HEK293 (cell line): Measurements from ENCODE around the gene CSF3.

Experiments
- CTCF ChIA-PET: fragments of 350-600 bp; formaldehyde crosslinking; extraction: SDS; loops from one replicate; lab custom pipeline; 2021; ENCODE audit warnings: antibody characterized with exemption; lab: Yijun Ruan, JAX
- POLR2A ChIA-PET: fragments of 300-600 bp; formaldehyde crosslinking; extraction: SDS; loops from one replicate; lab custom pipeline; 2020; ENCODE audit warnings: antibody characterized with exemption, inconsistent platforms; lab: Yijun Ruan, JAX
- H3K27ac ChIP-seq: fragments of 200-500 bp; sonication (Bioruptor generic); 2 replicates; pipeline ENCODE4 v1.5.1; 2014; ENCODE audit warnings: low read depth, low read length, control low read depth, inconsistent platforms; ENCODE audit errors: extremely low read depth
- H3K36me3 ChIP-seq, 2 experiments: fragments of 200-500 bp in 1 of 2; sonication (Bioruptor generic) in 1 of 2; 1 replicate in 1 of 2; 2 replicates in 1 of 2; pipeline ENCODE4 v1.5.1; 2014 to 2017; ENCODE audit warnings: inconsistent platforms in 2 of 2, low read length in 2 of 2; ENCODE audit not compliant: control insufficient read depth in 2 of 2, insufficient read depth in 1 of 2
- H3K4me1 ChIP-seq: fragments of 200-500 bp; sonication (Bioruptor generic); 2 replicates; pipeline ENCODE4 v1.5.1; 2014; ENCODE audit warnings: mild to moderate bottlenecking, low read length, inconsistent platforms; ENCODE audit not compliant: control insufficient read depth, insufficient read depth
- H3K4me3 ChIP-seq: 2 replicates; pipeline ENCODE4 v1.5.1; 2011; ENCODE audit warnings: low read depth, mild to moderate bottlenecking, control low read depth, low read length, moderate library complexity
- H3K9me3 ChIP-seq: fragments of 200-500 bp; sonication (Bioruptor generic); 2 replicates; pipeline ENCODE4 v1.5.1; 2014; ENCODE audit warnings: low read depth, low read length, inconsistent platforms; ENCODE audit not compliant: control insufficient read depth, insufficient read depth
- AEBP2 ChIP-seq: fragments of 450-650 bp; formaldehyde crosslinking; IDR thresholded peaks from 2 replicates; pipeline ENCODE4 v1.5.1; 2016; ENCODE audit warnings: missing biosample characterization, missing genetic modification characterization, borderline replicate concordance
- GFI1B ChIP-seq: fragments of 450-650 bp; formaldehyde crosslinking; IDR thresholded peaks from 2 replicates; pipeline ENCODE4 v1.5.1; 2016; ENCODE audit warnings: missing biosample characterization, missing genetic modification characterization
- GLIS1 ChIP-seq: fragments of 450-650 bp; formaldehyde crosslinking; IDR thresholded peaks from 2 replicates; pipeline ENCODE4 v1.5.1; 2016; ENCODE audit warnings: missing biosample characterization, missing genetic modification characterization
- PATZ1 ChIP-seq: fragments of 450-650 bp; formaldehyde crosslinking; IDR thresholded peaks from 2 replicates; pipeline ENCODE4 v1.5.1; 2016; ENCODE audit warnings: missing biosample characterization, missing genetic modification characterization
- WT1 ChIP-seq: fragments of 450-650 bp; formaldehyde crosslinking; IDR thresholded peaks from 2 replicates; pipeline ENCODE4 v1.5.1; 2016; ENCODE audit warnings: missing biosample characterization, missing genetic modification characterization
- ZBTB20 ChIP-seq: fragments of 450-650 bp; formaldehyde crosslinking; IDR thresholded peaks from 2 replicates; pipeline ENCODE4 v1.5.1; 2016; ENCODE audit warnings: missing biosample characterization, missing genetic modification characterization
- ZNF121 ChIP-seq: fragments of 450-650 bp; formaldehyde crosslinking; IDR thresholded peaks from 2 replicates; pipeline ENCODE4 v1.5.1; 2016; ENCODE audit warnings: missing biosample characterization, missing genetic modification characterization
- ZNF146 ChIP-seq: fragments of 450-650 bp; formaldehyde crosslinking; IDR thresholded peaks from 2 replicates; pipeline ENCODE4 v1.5.1; 2016; ENCODE audit warnings: missing biosample characterization, missing genetic modification characterization
- ZNF157 ChIP-seq: fragments of 450-650 bp; formaldehyde crosslinking; IDR thresholded peaks from 2 replicates; pipeline ENCODE4 v1.5.1; 2016; ENCODE audit warnings: missing biosample characterization, missing genetic modification characterization
- ZNF16 ChIP-seq: fragments of 450-650 bp; formaldehyde crosslinking; IDR thresholded peaks from 2 replicates; pipeline ENCODE4 v1.5.1; 2016; ENCODE audit warnings: low read depth, missing biosample characterization, missing genetic modification characterization
- ZNF362 ChIP-seq: fragments of 450-650 bp; formaldehyde crosslinking; IDR thresholded peaks from 2 replicates; pipeline ENCODE4 v1.5.1; 2016; ENCODE audit warnings: missing biosample characterization, missing genetic modification characterization
- ZNF544 ChIP-seq: fragments of 450-650 bp; formaldehyde crosslinking; IDR thresholded peaks from 2 replicates; pipeline ENCODE4 v1.5.0; 2017; ENCODE audit warnings: missing biosample characterization, missing genetic modification characterization
- ZNF585B ChIP-seq: fragments of 450-650 bp; formaldehyde crosslinking; IDR thresholded peaks from 2 replicates; pipeline ENCODE4 v1.5.1; 2016; ENCODE audit warnings: missing biosample characterization, missing genetic modification characterization
- ZNF596 ChIP-seq: fragments of 450-650 bp; IDR thresholded peaks from 2 replicates; pipeline ENCODE4 v1.5.0; 2018; ENCODE audit warnings: missing biosample characterization, mild to moderate bottlenecking, missing genetic modification characterization, moderate library complexity
- ZNF626 ChIP-seq: fragments of 450-650 bp; sonication (Bioruptor Pico); formaldehyde crosslinking; IDR thresholded peaks from 2 replicates; pipeline ENCODE4 v1.5.1; 2018; ENCODE audit warnings: missing biosample characterization, missing genetic modification characterization, inconsistent platforms
- ZNF664 ChIP-seq: fragments of 450-650 bp; formaldehyde crosslinking; IDR thresholded peaks from 2 replicates; pipeline ENCODE4 v1.5.1; 2016; ENCODE audit warnings: missing biosample characterization, missing genetic modification characterization
- ZNF76 ChIP-seq: fragments of 450-650 bp; formaldehyde crosslinking; IDR thresholded peaks from 2 replicates; pipeline ENCODE4; 2016; ENCODE audit warnings: low read depth, missing biosample characterization, missing genetic modification characterization, borderline replicate concordance

The CSF3 gene

GRCh38 chr17:40041196-40041595, 26.0 kb downstream of the CSF3 start:
- Histone ChIP-seq H3K4me1 (no peaks in the 10 kb centered on the region), H3K9me3 (no peaks in the 10 kb centered on the region), H3K4me3 (no peak overlapping the region), H3K36me3 (peaks cover 26 to 32% of the 10 kb centered on the region in 2 experiments; a peak in 2 of 3 replicates), H3K27ac (no peak overlapping the region)
- TF ChIP-seq GLIS1 (no peak), ZBTB20 (tag by site-specific recombination) (no peak), ZNF146 (tag by site-specific recombination) (no peak), PATZ1 (tag by site-specific recombination) (no peak), AEBP2 (tag by site-specific recombination) (no peak), ZNF362 (tag by site-specific recombination) (no peak), ZNF16 (tag by site-specific recombination) (no peak), GFI1B (no peak), ZNF121 (no peak), ZNF76 (tag by site-specific recombination) (no peak), ZNF585B (tag by site-specific recombination) (no peak), ZNF664 (tag by site-specific recombination) (no peak), ZNF596 (no peak)
- CTCF ChIA-PET, result interaction anchor here (1.3 to 9.5 kb wide), 7 partner anchors 14 to 72 kb away, joined by 3 to 127 read pairs (median 6); no protein-coding TSS in a partner anchor
- POLR2A ChIA-PET, result interaction anchor here (2.2 kb wide), 1 partner anchor 13 kb away, joined by 11 read pairs; the partner anchor contains the start of gene MED24

- ChIA-PET POLR2A (no interaction called here), CTCF (interaction anchor here (0.9 to 7.1 kb wide), 5 partner anchors 18 to 56 kb away, joined by 3 to 66 read pairs (median 4); no protein-coding TSS in a partner anchor)
- Histone ChIP-seq H3K4me1 (0 out of 2 replicates have a peak, but pooled peaks cover 3% of the 10 kb centered on the region), H3K36me3 (peaks cover 12 to 17% of the 10 kb centered on the region in 2 experiments), H3K27ac (no peak overlapping the region), H3K4me3 (no peak overlapping the region), H3K9me3 (no peaks in the 10 kb centered on the region)
- TF ChIP-seq ZNF544 (tag by site-specific recombination) (no peak), ZNF626 (no peak), ZNF157 (tag by site-specific recombination) (no peak), WT1 (tag by site-specific recombination) (0 out of 2 replicates have a peak, but pooled peaks have one; percentile 21)
These were observed 41.3 kb downstream of the CSF3 start for GRCh38 chr17:40056379-40057015.
